Upper lobe of left lung (tissue), 4 donors: ENCODE data around the gene LIPT2.

ENCODE experiments used
- CTCF ChIP-seq, 6 experiments: fragments of 450-650 bp in 4 of 6; fragments of 200-600 bp in 2 of 6; sonication (generic) in 2 of 6; IDR thresholded peaks; one replicate each; pipeline ENCODE4 v1.5.1; 2016 to 2019; ENCODE audit warnings: antibody characterized with exemption in 6 of 6
- EP300 ChIP-seq, 4 donors: sonication (generic); formaldehyde crosslinking; IDR thresholded peaks; one replicate each; pipeline ENCODE4 v1.5.1; 2017; ENCODE audit warnings: antibody characterized with exemption in 4 of 4, control low read depth in 2 of 4
- POLR2A ChIP-seq, 4 donors: fragments of 450-650 bp; IDR thresholded peaks; one replicate each; pipeline ENCODE4 v1.5.1; 2016 to 2017; ENCODE audit warnings: antibody characterized with exemption in 4 of 4, mild to moderate bottlenecking in 2 of 4

DNA sequence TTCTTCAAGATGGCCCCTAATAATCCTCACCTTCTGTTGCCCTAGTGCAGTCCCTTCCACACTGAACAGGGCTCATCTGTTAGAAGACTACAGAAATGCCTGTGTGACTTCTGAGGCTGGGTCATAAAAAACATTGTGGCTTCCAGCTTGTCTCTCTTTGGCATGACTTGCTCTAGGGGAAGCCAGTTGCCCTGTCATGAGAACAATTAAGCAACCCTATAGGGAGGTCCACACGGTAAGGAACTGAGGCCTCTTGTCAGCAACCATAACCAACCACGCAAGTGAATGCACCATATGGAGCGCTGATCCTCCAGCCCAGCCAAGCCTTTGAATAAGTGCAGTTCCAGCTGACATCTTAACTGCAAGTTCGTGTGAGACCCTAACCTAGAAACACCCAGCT is 2.6 kb downstream of the LIPT2 start:
- no peak for TF ChIP-seq POLR2A (IDR thresholded peaks at IDR 0.05)
- no peak for TF ChIP-seq CTCF (IDR thresholded peaks at IDR 0.05)
- no peak for TF ChIP-seq EP300 (IDR thresholded peaks at IDR 0.05)
